Ectodermal cell (in vitro differentiated cells): Measurements from ENCODE around the gene SORCS2.

ENCODE experiments used
- H3K27ac ChIP-seq: 2 replicates; pipeline ENCODE4 v1.7.0; 2013; ENCODE audit warnings: mild to moderate bottlenecking, low read depth, low read length; ENCODE audit not compliant: insufficient read depth, poor library complexity, severe bottlenecking
- H3K27me3 ChIP-seq: 2 replicates; pipeline ENCODE4 v1.7.0; 2013; ENCODE audit warnings: mild to moderate bottlenecking, low read length; ENCODE audit not compliant: insufficient read depth, control insufficient read depth, poor library complexity, severe bottlenecking
- H3K36me3 ChIP-seq: one replicate; pipeline ENCODE4 v1.7.0; 2013; ENCODE audit warnings: low read length; ENCODE audit not compliant: control insufficient read depth, insufficient read depth
- H3K4me1 ChIP-seq: one replicate; pipeline ENCODE4 v1.7.0; 2013; ENCODE audit warnings: low read length; ENCODE audit not compliant: control insufficient read depth, insufficient read depth
- H3K4me3 ChIP-seq: 2 replicates; pipeline ENCODE4 v1.7.0; 2013; ENCODE audit warnings: low read depth, low read length, control low read depth; ENCODE audit not compliant: insufficient read depth
- H3K9me3 ChIP-seq: 2 replicates; pipeline ENCODE4 v1.7.0; 2013; ENCODE audit warnings: mild to moderate bottlenecking, low read length, moderate library complexity; ENCODE audit not compliant: control insufficient read depth
- WGBS, 2 experiments: methylation state at CpG; one replicate each; pipeline ENCODE4 v1.1.7; 2013; ENCODE audit warnings: missing lambda C conversion rate in 2 of 2; 5-methylcytosine and 5-hydroxymethylcytosine counted together

The SORCS2 gene

DNA sequence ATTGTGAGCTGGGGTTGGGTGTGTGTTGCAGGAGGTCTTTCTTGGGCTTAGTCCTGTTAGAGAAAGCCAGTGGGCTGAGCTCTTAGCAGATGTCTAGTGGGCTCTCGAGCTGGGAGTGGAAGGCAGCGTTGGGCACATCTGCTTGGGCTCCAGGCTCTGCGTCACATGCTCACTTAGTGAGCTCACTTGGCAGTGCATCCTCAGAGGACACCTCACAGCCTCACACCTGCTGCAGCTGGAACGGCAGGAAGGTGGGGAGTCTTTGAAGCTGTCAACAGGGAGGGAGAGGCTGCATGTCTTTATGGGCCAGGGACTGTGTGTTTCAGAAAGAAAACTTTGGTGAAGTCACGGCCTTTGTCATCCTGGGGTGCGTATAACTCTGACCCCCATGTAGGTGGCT, 160.1 kb downstream of the SORCS2 start:
- WGBS, 2 experiments, result 90 to 92% methylated on average over 6 of the region's 6 CpGs
- H3K4me1 ChIP-seq, result no peaks in the 10 kb centered on the region
- H3K4me3 ChIP-seq, result no peak overlapping the region
- no peak overlapping the region for H3K27ac ChIP-seq
- no peaks in the 10 kb centered on the region for H3K27me3 ChIP-seq
- H3K9me3 ChIP-seq, result no peaks in the 10 kb centered on the region
- H3K36me3 ChIP-seq, result no peaks in the 10 kb centered on the region

DNA sequence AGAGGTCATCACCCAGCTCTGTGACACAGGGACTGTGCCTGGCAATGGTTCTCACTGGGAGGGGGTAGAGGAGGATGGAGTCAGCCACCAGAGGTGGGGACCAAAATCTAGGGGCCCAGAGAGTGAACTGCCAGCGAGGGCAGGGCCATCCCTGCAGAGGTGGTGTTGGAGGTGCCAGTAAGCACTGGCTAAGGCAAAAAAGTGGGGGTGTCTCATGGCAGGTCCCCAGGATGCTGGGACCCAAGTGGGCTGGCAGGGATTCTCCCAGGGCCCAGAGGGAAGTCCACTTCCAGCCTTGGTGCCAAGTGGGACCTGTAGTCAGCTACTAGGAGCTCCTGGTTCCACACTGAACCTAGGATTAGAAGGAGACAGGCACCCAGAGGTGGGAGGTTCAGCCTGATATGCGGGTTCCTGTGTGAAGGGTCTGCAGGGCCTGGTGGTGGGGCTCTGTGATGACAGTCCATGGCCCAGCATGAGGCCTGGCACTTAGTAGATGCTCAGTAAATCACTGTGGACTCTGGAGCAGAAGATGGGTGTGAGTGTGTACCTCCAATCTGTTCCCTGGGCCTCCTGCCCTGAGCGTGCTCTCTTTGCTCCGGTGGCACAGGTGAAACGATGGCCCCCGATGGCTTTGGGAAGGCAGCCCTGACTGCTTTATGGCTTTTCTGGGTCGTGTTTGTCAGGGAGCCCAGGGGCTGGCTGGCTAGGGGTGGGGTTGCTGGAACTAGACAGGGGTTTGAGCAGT, 160.9 kb downstream of the SORCS2 start:
- Histone ChIP-seq H3K27me3 (no peaks in the 10 kb centered on the region), H3K27ac (no peak overlapping the region), H3K4me1 (no peaks in the 10 kb centered on the region), H3K36me3 (no peaks in the 10 kb centered on the region), H3K9me3 (no peaks in the 10 kb centered on the region), H3K4me3 (no peak overlapping the region)
- WGBS, 2 experiments, result 93% methylated on average over 7 of the region's 7 CpGs

DNA sequence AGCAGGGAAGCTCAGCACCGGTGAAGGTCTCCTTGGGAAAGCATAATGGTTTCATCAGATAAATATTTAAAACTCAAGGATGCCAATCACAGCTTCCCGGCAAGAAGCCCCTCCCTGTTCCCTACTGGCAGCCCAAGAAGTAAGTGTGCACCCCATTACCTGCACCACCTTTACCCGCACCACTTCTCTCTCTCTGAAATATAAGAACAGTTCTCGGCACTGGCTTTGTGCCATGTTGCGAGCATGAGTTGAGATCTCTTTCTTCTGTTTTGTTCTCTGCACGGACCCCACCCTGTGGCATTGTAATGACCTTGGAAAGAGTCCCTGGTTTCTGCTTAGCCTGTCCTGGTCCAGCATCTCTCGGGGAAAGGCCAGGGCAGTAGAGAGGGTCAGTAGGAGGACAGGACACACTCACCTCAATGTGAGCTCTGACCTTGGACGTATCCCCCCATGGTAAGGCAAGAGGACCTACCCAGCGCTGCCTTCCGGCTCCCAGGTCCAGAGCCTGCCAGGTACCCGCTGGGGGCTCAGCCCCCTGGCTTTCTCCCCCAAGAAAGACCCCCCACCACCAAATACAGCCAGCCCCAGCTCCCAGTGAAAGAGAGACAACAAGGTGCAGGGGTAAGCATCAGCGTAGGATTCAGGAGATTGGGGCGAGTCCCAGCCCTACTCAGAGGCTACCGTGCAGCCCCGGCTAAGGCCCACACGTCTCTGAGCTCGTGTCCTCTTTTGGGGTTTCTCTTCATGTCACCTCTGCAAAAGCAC, 161.7 kb downstream of the SORCS2 start:
- Histone ChIP-seq H3K27ac (no peak overlapping the region), H3K4me3 (no peak overlapping the region), H3K27me3 (no peaks in the 10 kb centered on the region), H3K4me1 (no peaks in the 10 kb centered on the region), H3K9me3 (no peaks in the 10 kb centered on the region), H3K36me3 (no peaks in the 10 kb centered on the region)
- WGBS, 2 experiments, result 89 to 90% methylated on average over 17 of the region's 17 CpGs

DNA sequence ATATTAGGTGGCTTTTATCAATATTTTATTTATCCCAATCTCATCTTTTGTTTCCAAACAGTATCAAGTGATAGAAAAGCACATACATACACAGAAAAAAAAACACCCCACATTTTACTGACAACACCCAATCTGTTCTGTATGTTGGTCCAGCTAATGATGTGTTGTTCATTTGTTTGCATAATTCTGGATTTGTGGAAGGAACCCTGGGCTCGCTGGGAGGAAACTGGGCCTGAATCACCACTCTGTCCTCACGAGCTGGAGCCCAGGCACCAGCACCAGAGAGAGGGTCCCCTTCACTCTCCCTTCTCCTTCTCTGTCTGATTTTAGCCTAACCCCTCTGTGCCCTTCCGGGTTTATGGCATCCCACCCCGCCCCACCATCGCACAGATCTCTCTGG, 162.6 kb downstream of the SORCS2 start:
- 92 to 93% methylated on average over 5 of the region's 5 CpGs for WGBS, 2 experiments

DNA sequence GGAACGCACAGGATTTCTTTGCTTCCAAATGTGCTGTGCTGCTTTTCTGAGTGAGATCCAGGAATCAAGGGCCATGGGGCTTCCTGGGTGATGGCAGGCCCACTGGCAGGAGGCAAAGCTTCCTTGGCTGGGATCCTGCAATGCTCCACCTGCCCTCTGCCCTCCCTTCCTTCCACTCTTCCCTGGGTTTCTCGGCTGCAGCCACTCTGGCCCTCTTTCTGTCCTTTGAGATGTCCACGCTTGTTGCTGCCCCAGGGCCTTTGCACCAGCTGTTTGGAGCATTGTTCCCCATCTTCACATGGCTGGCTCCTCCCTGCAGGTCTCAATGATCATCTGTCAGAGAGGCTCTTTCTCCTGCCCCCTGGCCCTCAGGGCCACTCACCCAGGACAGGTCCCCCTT, 163.5 kb downstream of the SORCS2 start:
- Histone ChIP-seq H3K4me3 (no peak overlapping the region), H3K27me3 (no peaks in the 10 kb centered on the region), H3K36me3 (no peaks in the 10 kb centered on the region), H3K9me3 (no peaks in the 10 kb centered on the region), H3K27ac (no peak overlapping the region), H3K4me1 (no peaks in the 10 kb centered on the region)
- 86 to 89% methylated on average over 3 of the region's 3 CpGs for WGBS, 2 experiments

More for the DNA sequence above, 162.6 kb downstream of the SORCS2 start:
- no peaks in the 10 kb centered on the region for H3K4me1 ChIP-seq
- no peak overlapping the region for H3K27ac ChIP-seq
- H3K4me3 ChIP-seq, result no peak overlapping the region
- no peaks in the 10 kb centered on the region for H3K27me3 ChIP-seq
- no peaks in the 10 kb centered on the region for H3K9me3 ChIP-seq
- H3K36me3 ChIP-seq, result no peaks in the 10 kb centered on the region

DNA sequence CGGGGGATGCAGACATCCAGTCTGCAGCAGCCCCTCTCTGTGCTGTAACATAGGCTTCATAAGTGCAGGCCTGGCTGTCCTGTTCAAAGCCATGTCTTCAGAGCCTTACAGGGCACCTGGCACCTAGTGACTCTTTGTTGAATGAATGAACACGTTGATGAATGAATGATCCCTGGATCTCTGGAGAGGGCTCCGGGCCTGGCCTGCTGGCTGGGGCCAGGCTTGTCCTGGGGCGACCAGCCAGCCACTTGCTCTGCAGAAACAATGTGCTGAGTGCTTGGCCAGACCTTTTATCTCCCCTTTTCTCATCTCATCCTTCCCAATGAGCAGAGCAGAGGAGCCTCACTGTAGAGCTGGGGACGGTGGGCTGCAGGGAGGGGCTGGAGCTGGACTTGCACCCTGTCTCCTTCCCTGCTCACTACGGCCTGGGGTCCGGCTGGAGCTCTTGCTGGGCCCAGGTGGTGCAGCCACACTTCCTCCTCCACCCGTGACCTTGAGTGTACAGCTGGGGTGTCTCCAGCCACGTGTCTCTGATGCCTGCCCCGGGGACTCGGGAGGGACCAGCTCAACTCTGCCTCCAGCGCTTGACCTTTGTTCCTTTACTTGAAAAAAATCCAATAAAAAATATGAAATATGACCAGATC, 164.5 kb downstream of the SORCS2 start:
- WGBS, 2 experiments, result 90 to 91% methylated on average over 12 of the region's 12 CpGs
- Histone ChIP-seq H3K4me1 (peaks cover 8% of the 10 kb centered on the region), H3K27ac (no peak overlapping the region)

DNA sequence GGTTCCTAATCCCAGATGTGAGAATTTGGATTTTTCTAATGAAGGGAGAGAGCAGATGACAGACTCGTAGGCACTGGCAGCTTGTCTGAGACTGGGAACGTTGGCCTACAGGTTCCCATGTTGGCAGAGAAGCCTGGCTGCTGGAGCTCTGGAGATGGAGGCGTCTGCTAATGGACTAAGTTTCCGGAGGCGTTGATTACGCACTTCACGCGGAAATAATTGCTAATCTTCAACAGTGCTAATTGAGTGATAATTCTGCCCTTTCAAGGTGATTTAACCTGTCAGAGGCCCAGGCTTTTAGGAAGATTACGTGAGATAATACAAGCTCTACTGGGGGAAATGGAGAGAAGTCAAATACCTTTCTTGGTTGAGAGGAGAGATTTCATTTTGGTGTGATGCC, 165.0 kb downstream of the SORCS2 start:
- Histone ChIP-seq H3K4me3 (no peak overlapping the region), H3K4me1 (peaks cover 8% of the 10 kb centered on the region), H3K9me3 (no peaks in the 10 kb centered on the region), H3K27me3 (no peaks in the 10 kb centered on the region), H3K27ac (no peak overlapping the region), H3K36me3 (no peaks in the 10 kb centered on the region)
- WGBS, 2 experiments, result 92 to 96% methylated on average over 9 of the region's 9 CpGs

More for the DNA sequence above, 164.5 kb downstream of the SORCS2 start:
- H3K27me3 ChIP-seq, result no peaks in the 10 kb centered on the region
- H3K9me3 ChIP-seq, result no peaks in the 10 kb centered on the region
- H3K4me3 ChIP-seq, result no peak overlapping the region
- H3K36me3 ChIP-seq, result no peaks in the 10 kb centered on the region

DNA sequence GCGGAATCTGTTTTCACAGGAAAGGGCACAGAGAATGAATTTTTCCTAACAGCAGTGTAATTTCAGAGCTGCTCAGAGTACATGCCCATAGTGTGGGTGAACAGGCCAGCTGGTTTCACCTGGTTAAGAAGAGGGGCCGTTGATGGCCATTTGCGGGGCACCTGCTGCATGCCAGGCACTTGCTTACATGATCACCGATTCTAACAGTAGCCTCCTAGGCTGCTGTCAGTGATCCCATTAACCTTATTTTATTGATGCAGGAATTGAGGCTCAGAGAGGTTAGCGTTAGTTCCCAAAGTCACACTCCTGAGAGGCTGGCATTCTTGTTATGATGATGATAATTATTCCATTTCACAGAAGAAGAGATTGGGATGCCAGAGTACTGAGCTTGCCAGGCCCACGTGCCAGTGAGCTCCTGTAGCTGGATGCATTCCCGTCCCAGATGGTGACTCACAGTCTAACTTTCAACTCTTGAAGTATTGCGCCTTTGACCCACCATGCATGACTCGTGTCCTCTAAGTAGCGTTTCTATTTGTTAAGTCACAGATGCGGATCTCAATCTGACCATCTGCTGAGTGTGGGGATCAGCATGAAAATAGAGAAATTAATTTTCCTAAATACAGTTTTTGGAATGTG, 165.9 kb downstream of the SORCS2 start:
- H3K27me3 ChIP-seq, result no peaks in the 10 kb centered on the region
- no peaks in the 10 kb centered on the region for H3K36me3 ChIP-seq
- no peak overlapping the region for H3K4me3 ChIP-seq
- 90 to 92% methylated on average over 11 of the region's 11 CpGs for WGBS, 2 experiments
- no peak overlapping the region for H3K27ac ChIP-seq
- peaks cover 8% of the 10 kb centered on the region for H3K4me1 ChIP-seq
- H3K9me3 ChIP-seq, result no peaks in the 10 kb centered on the region

DNA sequence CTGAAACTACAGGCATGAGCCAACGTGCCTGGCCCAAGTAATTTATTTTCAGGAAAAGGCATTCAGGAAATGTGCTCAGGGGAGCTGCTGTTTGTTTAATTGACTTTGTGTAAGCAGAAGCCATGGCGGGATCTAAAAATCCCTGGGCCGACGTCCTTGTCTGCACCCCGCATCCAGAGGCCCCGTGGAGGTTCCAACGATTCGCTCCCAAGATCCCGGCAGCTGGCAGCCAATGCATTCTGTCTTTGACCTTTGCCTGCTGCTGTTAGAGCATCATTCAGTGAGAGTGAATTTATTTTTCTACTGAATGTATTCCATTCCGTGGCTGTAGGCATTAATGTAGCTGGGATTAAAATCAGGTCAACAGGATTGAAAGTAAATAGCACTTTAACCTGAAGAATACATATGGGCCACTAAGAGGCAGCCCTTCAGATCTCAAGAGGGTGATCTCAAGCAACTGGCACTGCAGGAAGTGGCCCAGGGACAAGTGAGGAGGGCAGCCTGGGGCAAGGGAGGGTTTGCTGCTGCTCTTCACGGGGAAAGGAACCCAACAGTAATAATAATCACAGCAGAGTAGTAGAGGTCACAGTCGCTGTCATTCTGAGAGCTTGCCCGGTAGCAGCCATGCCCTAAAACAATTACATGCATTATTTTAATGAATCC, 167.2 kb downstream of the SORCS2 start:
- WGBS, 2 experiments, result 83 to 84% methylated on average over 11 to 13 of the region's 13 CpGs
- H3K9me3 ChIP-seq, result no peaks in the 10 kb centered on the region
- no peak overlapping the region for H3K4me3 ChIP-seq
- H3K27ac ChIP-seq, result no peak overlapping the region
- H3K36me3 ChIP-seq, result no peaks in the 10 kb centered on the region
- H3K27me3 ChIP-seq, result no peaks in the 10 kb centered on the region
- H3K4me1 ChIP-seq, result peaks cover 8% of the 10 kb centered on the region
